Astrocyte (in vitro differentiated cells and primary cell): ENCODE measurements around the gene VSNL1. TPM values are rescaled to one million over a fixed set of nuclear protein-coding genes. Genes with fewer than 3 reads are reported as not detected.

Source experiments
- DNase-seq: peaks from one replicate; pipeline ENCODE4 v3.0.0-alpha.2; 2010; ENCODE audit warnings: low read depth
- FAIRE-seq: peaks from 2 replicates; lab custom pipeline; 2011; peaks lifted over from hg19 to GRCh38; lab: Jason Lieb, UNC
- H2AFZ ChIP-seq: 2 replicates; pipeline ENCODE4 v1.6.0; 2012; ENCODE audit warnings: low read depth, low read length, inconsistent platforms
- H3K27ac ChIP-seq: 2 replicates; pipeline ENCODE4 v1.5.1; 2011; ENCODE audit warnings: low read depth, low read length, inconsistent platforms
- H3K27me3 ChIP-seq: 2 replicates; pipeline ENCODE4 v1.6.0; 2011; ENCODE audit warnings: low read length, inconsistent platforms; ENCODE audit not compliant: insufficient read depth
- H3K36me3 ChIP-seq: 2 replicates; pipeline ENCODE4 v1.5.1; 2011; ENCODE audit warnings: low read length, inconsistent platforms; ENCODE audit not compliant: insufficient read depth
- H3K4me1 ChIP-seq: 2 replicates; pipeline ENCODE4 v1.5.1; 2011; ENCODE audit warnings: low read length, inconsistent platforms; ENCODE audit not compliant: insufficient read depth
- H3K4me2 ChIP-seq: 2 replicates; pipeline ENCODE4 v1.6.0; 2012; ENCODE audit warnings: low read length, inconsistent platforms
- H3K4me3 ChIP-seq: 2 replicates; pipeline ENCODE4 v1.5.1; 2011; ENCODE audit warnings: low read depth, mild to moderate bottlenecking, low read length, inconsistent platforms; ENCODE audit not compliant: insufficient read depth
- H3K79me2 ChIP-seq: 2 replicates; pipeline ENCODE4 v1.6.0; 2012; ENCODE audit warnings: mild to moderate bottlenecking, low read length, inconsistent platforms; ENCODE audit not compliant: insufficient read depth
- H3K9ac ChIP-seq: 2 replicates; pipeline ENCODE4 v1.6.0; 2012; ENCODE audit warnings: mild to moderate bottlenecking, low read length, inconsistent platforms
- H3K9me3 ChIP-seq: 2 replicates; pipeline ENCODE4 v1.5.1; 2012; ENCODE audit warnings: low read depth, mild to moderate bottlenecking, low read length, inconsistent platforms; ENCODE audit not compliant: insufficient read depth
- H4K20me1 ChIP-seq: 2 replicates; pipeline ENCODE4 v1.6.0; 2012; ENCODE audit warnings: low read length, inconsistent platforms; ENCODE audit not compliant: insufficient read depth
- H3K27ac Mint-ChIP-seq: one replicate; pipeline ENCODE4 v1.8.0; 2021; ENCODE audit warnings: mild to moderate bottlenecking, mixed read lengths; ENCODE audit not compliant: unreplicated experiment
- H3K27me3 Mint-ChIP-seq: one replicate; pipeline ENCODE4 v1.8.0; 2021; ENCODE audit warnings: low read depth, mixed read lengths; ENCODE audit not compliant: unreplicated experiment
- H3K36me3 Mint-ChIP-seq: one replicate; pipeline ENCODE4 v1.8.0; 2021; ENCODE audit warnings: low read depth, mixed read lengths; ENCODE audit not compliant: unreplicated experiment
- H3K4me1 Mint-ChIP-seq: one replicate; pipeline ENCODE4 v1.8.0; 2021; ENCODE audit warnings: low read depth, mixed read lengths; ENCODE audit not compliant: unreplicated experiment
- H3K4me3 Mint-ChIP-seq: one replicate; pipeline ENCODE4 v1.8.0; 2021; ENCODE audit warnings: mild to moderate bottlenecking, moderate library complexity, mixed read lengths; ENCODE audit not compliant: unreplicated experiment
- H3K9me3 Mint-ChIP-seq: one replicate; pipeline ENCODE4 v1.8.0; 2021; ENCODE audit warnings: mild to moderate bottlenecking, mixed read lengths; ENCODE audit not compliant: unreplicated experiment
- EZH2 ChIP-seq: IDR thresholded peaks from 2 replicates; pipeline ENCODE4 v1.6.1; 2012; ENCODE audit warnings: mild to moderate bottlenecking, low read length, inconsistent platforms; ENCODE audit not compliant: insufficient read depth
- total RNA-seq: library from RNA; stranded (reverse); gene quantifications from 2 replicates; pipeline ENCODE4 v1.2.1, GENCODE V29; 2021
- TF ChIP-seq, protein P1 (sequence below): IDR thresholded peaks from 2 replicates; pipeline ENCODE4 v1.5.1; 2011; ENCODE audit warnings: low read depth, mild to moderate bottlenecking, inconsistent platforms, low read length, moderate library complexity; ENCODE audit not compliant: insufficient read depth

Gene VSNL1
- total RNA-seq, 1 donor from 2014 or later = 0.61 TPM

DNA sequence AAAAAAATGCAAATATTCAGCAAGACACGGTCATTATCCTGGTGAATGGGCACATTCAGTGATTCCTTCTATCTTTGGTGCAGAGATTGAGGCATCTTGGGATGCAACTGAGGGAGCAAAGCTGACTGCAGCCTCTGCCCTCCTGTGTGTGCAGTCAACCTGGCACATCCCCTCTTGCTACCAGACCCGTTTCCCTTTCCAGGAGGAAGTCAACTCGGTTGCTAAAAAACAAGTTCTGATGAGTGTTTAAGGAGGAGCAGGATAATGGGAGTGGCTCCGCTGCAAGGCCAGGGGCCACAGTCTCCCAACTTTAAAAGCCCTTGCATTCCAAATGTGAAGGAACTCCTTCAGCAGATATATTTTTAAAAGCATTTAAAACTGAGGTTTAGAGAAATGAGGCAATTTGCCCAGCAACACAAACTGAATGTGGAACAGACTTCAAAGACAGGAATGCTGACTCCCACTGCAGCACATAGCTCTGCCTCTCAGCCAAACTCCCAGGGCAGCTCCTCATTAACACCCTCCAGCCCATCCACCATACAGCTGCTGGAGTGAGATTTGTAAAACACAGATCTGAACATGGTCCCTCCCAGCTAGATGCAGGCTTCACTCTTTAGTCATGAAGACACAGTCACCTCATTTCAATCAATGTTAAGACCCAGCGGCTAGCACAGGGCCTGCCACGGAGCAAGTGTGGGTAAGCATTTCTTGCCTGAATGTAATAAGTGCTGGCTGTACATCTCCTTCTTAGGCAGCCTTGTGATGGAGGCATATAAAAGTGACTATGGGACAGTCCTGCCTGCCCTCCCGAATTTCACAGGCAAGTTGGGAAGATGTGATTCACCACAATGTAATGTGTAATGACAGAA lies 54.3 kb downstream of the VSNL1 start:
- Histone ChIP-seq H3K4me1 (peaks cover 9% of the 10 kb centered on the region), H4K20me1 (no peaks in the 10 kb centered on the region), H3K4me3 (no peak overlapping the region), H2AFZ (peak overlapping the region; percentile 1), H3K9ac (no peak overlapping the region), H3K27me3 (no peaks in the 10 kb centered on the region), H3K9me3 (no peaks in the 10 kb centered on the region), H3K36me3 (no peaks in the 10 kb centered on the region), H3K27ac (peak overlapping the region; percentile 14), H3K79me2 (no peaks in the 10 kb centered on the region), H3K4me2 (peak overlapping the region; percentile 57)
- TF ChIP-seq, protein P1, sequence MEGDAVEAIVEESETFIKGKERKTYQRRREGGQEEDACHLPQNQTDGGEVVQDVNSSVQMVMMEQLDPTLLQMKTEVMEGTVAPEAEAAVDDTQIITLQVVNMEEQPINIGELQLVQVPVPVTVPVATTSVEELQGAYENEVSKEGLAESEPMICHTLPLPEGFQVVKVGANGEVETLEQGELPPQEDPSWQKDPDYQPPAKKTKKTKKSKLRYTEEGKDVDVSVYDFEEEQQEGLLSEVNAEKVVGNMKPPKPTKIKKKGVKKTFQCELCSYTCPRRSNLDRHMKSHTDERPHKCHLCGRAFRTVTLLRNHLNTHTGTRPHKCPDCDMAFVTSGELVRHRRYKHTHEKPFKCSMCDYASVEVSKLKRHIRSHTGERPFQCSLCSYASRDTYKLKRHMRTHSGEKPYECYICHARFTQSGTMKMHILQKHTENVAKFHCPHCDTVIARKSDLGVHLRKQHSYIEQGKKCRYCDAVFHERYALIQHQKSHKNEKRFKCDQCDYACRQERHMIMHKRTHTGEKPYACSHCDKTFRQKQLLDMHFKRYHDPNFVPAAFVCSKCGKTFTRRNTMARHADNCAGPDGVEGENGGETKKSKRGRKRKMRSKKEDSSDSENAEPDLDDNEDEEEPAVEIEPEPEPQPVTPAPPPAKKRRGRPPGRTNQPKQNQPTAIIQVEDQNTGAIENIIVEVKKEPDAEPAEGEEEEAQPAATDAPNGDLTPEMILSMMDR = no peak
- no peak for TF ChIP-seq EZH2
- H3K4me1 Mint-ChIP-seq = peaks cover 12% of the 10 kb centered on the region
- H3K36me3 Mint-ChIP-seq = no peaks in the 10 kb centered on the region
- H3K4me3 Mint-ChIP-seq = no peak overlapping the region
- H3K27me3 Mint-ChIP-seq = no peaks in the 10 kb centered on the region
- DNase-seq (peak; percentile 84), FAIRE-seq (no peak)
- H3K9me3 Mint-ChIP-seq = no peaks in the 10 kb centered on the region
- H3K27ac Mint-ChIP-seq = peak overlapping the region; percentile 42

DNA sequence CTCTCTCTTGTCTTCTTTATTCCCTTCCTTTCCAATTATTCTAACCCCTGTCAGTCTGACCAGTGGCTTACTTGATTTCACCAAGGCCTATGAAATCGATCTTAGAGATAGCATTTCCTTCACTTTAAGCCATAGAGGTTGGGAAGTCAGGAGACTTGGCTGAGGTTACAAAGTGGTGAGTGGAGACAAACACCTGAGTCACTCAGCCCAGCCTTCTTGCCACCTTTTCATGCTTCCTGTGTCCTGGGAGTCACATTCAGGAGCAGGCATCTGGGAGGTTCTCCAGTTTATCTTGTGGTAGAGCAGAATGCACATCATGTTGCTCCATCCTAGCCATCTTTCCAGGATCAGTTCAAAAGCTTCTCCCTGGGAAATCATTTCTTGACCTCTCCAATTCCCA lies 59.1 kb downstream of the VSNL1 start:
- H3K27ac ChIP-seq = no peak overlapping the region
- H3K9ac ChIP-seq = no peak overlapping the region
- peaks cover 5% of the 10 kb centered on the region for H3K4me1 ChIP-seq
- DNase-seq (no peak), FAIRE-seq (no peak)
- H3K79me2 ChIP-seq = no peaks in the 10 kb centered on the region
- H2AFZ ChIP-seq = no peak overlapping the region
- H3K36me3 ChIP-seq = no peaks in the 10 kb centered on the region
- no peaks in the 10 kb centered on the region for H3K36me3 Mint-ChIP-seq
- H3K4me3 ChIP-seq = no peak overlapping the region
- peaks cover 12% of the 10 kb centered on the region for H3K4me1 Mint-ChIP-seq
- no peak overlapping the region for H3K4me2 ChIP-seq
- H3K9me3 Mint-ChIP-seq = no peaks in the 10 kb centered on the region
- H3K4me3 Mint-ChIP-seq = no peak overlapping the region
- H3K9me3 ChIP-seq = no peaks in the 10 kb centered on the region
- no peak for TF ChIP-seq EZH2
- TF ChIP-seq, protein P1 = no peak
- H4K20me1 ChIP-seq = no peaks in the 10 kb centered on the region
- no peaks in the 10 kb centered on the region for H3K27me3 ChIP-seq
- H3K27ac Mint-ChIP-seq = no peak overlapping the region
- no peaks in the 10 kb centered on the region for H3K27me3 Mint-ChIP-seq
